Thoracic aorta (tissue), 2 donors: ENCODE measurements around the gene SEMA6C. TPM values are rescaled to one million over a fixed set of nuclear protein-coding genes. Genes with fewer than 3 reads are reported as not detected.

ENCODE experiments used
- ATAC-seq: fragments of 150-250 bp; one replicate; pipeline ENCODE4 v1.8.0; 2017; ENCODE audit warnings: low read depth; ENCODE audit not compliant: insufficient number of reproducible peaks, low FRiP score
- DNase-seq: peaks from one replicate; pipeline ENCODE4 v3.0.0-alpha.2; 2020; ENCODE audit warnings: low spot score
- H3K27ac ChIP-seq, 2 donors: fragments of 200-600 bp; sonication (generic); 1 replicate in 1 of 2; 2 replicates in 1 of 2; pipeline ENCODE4 v1.5.1; 2016; ENCODE audit warnings: mild to moderate bottlenecking in 2 of 2, moderate library complexity in 2 of 2
- H3K27me3 ChIP-seq: fragments of 200-600 bp; sonication (generic); replicated peaks from 2 replicates; pipeline ENCODE4 v1.6.0; 2016; ENCODE audit warnings: mild to moderate bottlenecking; ENCODE audit not compliant: insufficient read depth
- H3K36me3 ChIP-seq: fragments of 200-600 bp; sonication (generic); one replicate; pipeline ENCODE4 v1.5.1; 2016
- H3K4me1 ChIP-seq, 2 donors: fragments of 200-600 bp; sonication (generic); 1 replicate in 1 of 2; 2 replicates in 1 of 2; pipeline versions ENCODE4 v1.5.1 to v1.6.0; 2016; ENCODE audit warnings: low read depth in 2 of 2, mild to moderate bottlenecking in 1 of 2; ENCODE audit not compliant: control insufficient read depth in 1 of 2
- H3K4me3 ChIP-seq: fragments of 200-600 bp; sonication (generic); 2 replicates; pipeline ENCODE4 v1.5.1; 2016; ENCODE audit warnings: mild to moderate bottlenecking
- H3K9me3 ChIP-seq: fragments of 200-600 bp; sonication (generic); 2 replicates; pipeline ENCODE4 v1.5.1; 2016
- total RNA-seq, 2 donors: library from RNA; depleted of rRNA; stranded (reverse); fragments of >200 nt; gene quantifications; one replicate each; pipeline versions ENCODE4 v1.1.0 to v1.2.3, GENCODE V29; 2016
- TF ChIP-seq, protein P1 (sequence below): fragments of 200-600 bp; sonication (generic); IDR thresholded peaks from one replicate; pipeline ENCODE4 v1.5.1; 2019; ENCODE audit warnings: antibody characterized with exemption

SEMA6C gene
- total RNA-seq, 2 donors from 2014 or later: 6.3 to 6.8 TPM

- Histone ChIP-seq H3K9me3 (no peaks in the 10 kb centered on the region), H3K4me3 (no peak overlapping the region), H3K27me3 (no peaks in the 10 kb centered on the region), H3K27ac (no peak overlapping the region), H3K36me3 (no peaks in the 10 kb centered on the region), H3K4me1 (no peaks in the 10 kb centered on the region)
- ATAC-seq: no peak
- TF ChIP-seq, protein P1, sequence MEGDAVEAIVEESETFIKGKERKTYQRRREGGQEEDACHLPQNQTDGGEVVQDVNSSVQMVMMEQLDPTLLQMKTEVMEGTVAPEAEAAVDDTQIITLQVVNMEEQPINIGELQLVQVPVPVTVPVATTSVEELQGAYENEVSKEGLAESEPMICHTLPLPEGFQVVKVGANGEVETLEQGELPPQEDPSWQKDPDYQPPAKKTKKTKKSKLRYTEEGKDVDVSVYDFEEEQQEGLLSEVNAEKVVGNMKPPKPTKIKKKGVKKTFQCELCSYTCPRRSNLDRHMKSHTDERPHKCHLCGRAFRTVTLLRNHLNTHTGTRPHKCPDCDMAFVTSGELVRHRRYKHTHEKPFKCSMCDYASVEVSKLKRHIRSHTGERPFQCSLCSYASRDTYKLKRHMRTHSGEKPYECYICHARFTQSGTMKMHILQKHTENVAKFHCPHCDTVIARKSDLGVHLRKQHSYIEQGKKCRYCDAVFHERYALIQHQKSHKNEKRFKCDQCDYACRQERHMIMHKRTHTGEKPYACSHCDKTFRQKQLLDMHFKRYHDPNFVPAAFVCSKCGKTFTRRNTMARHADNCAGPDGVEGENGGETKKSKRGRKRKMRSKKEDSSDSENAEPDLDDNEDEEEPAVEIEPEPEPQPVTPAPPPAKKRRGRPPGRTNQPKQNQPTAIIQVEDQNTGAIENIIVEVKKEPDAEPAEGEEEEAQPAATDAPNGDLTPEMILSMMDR: no peak
- no peak for DNase-seq
Measured at GRCh38 chr1:151124763-151125403, 21.5 kb downstream of the SEMA6C start.

- H3K4me3 ChIP-seq: no peak overlapping the region
- H3K9me3 ChIP-seq: no peaks in the 10 kb centered on the region
- no peaks in the 10 kb centered on the region for H3K4me1 ChIP-seq
- H3K27ac ChIP-seq: no peak overlapping the region
- TF ChIP-seq, protein P1: no peak
- ATAC-seq: no peak
- peaks cover 11% of the 10 kb centered on the region for H3K36me3 ChIP-seq
- DNase-seq: no peak
- H3K27me3 ChIP-seq: no peaks in the 10 kb centered on the region
Measured at GRCh38 chr1:151113877-151114276, 32.6 kb downstream of the SEMA6C start.

GRCh38 chr1:151108331-151108730 is 38.1 kb downstream of the SEMA6C start:
- ATAC-seq: no peak
- peaks cover 10% of the 10 kb centered on the region for H3K36me3 ChIP-seq
- H3K27me3 ChIP-seq: no peaks in the 10 kb centered on the region
- H3K4me3 ChIP-seq: no peak overlapping the region
- DNase-seq: no peak
- no peaks in the 10 kb centered on the region for H3K9me3 ChIP-seq
- H3K4me1 ChIP-seq: no peaks in the 10 kb centered on the region
- TF ChIP-seq, protein P1: no peak
- no peak overlapping the region for H3K27ac ChIP-seq

- no peak for ATAC-seq
- peaks cover 10% of the 10 kb centered on the region for H3K36me3 ChIP-seq
Measured at GRCh38 chr1:151106894-151107293, 39.5 kb downstream of the SEMA6C start.

DNA sequence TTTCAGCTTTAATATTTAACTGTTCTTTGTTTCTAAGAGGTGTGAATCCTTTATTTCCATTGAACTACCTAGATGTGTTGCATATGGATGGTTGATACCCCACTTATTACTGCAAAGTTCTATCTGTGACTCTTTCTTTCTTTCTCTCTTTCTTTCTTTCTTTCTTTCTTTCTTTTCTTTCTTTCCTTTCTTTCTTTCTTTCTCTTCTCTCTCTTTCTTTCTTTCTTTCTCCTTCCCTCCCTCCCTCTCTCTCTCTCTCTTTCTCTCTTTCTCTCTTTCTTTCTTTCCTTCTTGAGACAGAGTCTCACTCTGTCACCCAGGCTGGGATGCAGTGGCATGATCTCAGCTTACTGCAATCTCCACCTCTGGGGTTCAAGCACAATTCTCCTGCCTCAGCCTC is 41.8 kb downstream of the SEMA6C start:
- Histone ChIP-seq H3K36me3 (peaks cover 10% of the 10 kb centered on the region), H3K4me1 (no peaks in the 10 kb centered on the region), H3K4me3 (no peak overlapping the region), H3K9me3 (no peaks in the 10 kb centered on the region), H3K27me3 (no peaks in the 10 kb centered on the region), H3K27ac (no peak overlapping the region)
- TF ChIP-seq, protein P1: no peak
- DNase-seq (no peak), ATAC-seq (no peak)

More at GRCh38 chr1:151106894-151107293, 39.5 kb downstream of the SEMA6C start:
- Histone ChIP-seq H3K4me1 (no peaks in the 10 kb centered on the region), H3K4me3 (no peak overlapping the region), H3K27ac (no peak overlapping the region), H3K27me3 (no peaks in the 10 kb centered on the region), H3K9me3 (no peaks in the 10 kb centered on the region)
- TF ChIP-seq, protein P1: no peak
- no peak for DNase-seq
